Neuronal stem cell (in vitro differentiated cells): ENCODE data around the gene PRR33.

Experiments used
- DNase-seq: peaks from one replicate; pipeline ENCODE4 v3.0.0-alpha.2; 2013; ENCODE audit warnings: low spot score
- H2AFZ ChIP-seq: one replicate; pipeline ENCODE4 v1.6.1; 2013; ENCODE audit warnings: mild to moderate bottlenecking, low read length, inconsistent platforms
- H2AK5ac ChIP-seq: 2 replicates; pipeline ENCODE4 v1.6.1; 2013; ENCODE audit warnings: low read depth, mild to moderate bottlenecking, inconsistent platforms, low read length, moderate library complexity, mixed read lengths
- H2BK120ac ChIP-seq: 2 replicates; pipeline ENCODE4 v1.6.1; 2013; ENCODE audit warnings: low read depth, mild to moderate bottlenecking, inconsistent platforms, low read length, moderate library complexity, mixed read lengths
- H2BK12ac ChIP-seq: one replicate; pipeline ENCODE4 v1.6.1; 2013; ENCODE audit warnings: low read length, inconsistent platforms
- H2BK15ac ChIP-seq: 2 replicates; pipeline ENCODE4 v1.6.1; 2013; ENCODE audit warnings: mild to moderate bottlenecking, low read length, inconsistent platforms, mixed read lengths
- H2BK5ac ChIP-seq: one replicate; pipeline ENCODE4 v1.6.1; 2013; ENCODE audit warnings: inconsistent platforms, mild to moderate bottlenecking, low read length, moderate library complexity
- H3K14ac ChIP-seq: one replicate; pipeline ENCODE4 v1.6.1; 2013; ENCODE audit warnings: low read length, inconsistent platforms
- H3K18ac ChIP-seq: 2 replicates; pipeline ENCODE4 v1.6.1; 2013; ENCODE audit warnings: low read length, inconsistent platforms
- H3K23ac ChIP-seq: 2 replicates; pipeline ENCODE4 v1.6.1; 2013; ENCODE audit warnings: low read depth, mild to moderate bottlenecking, mixed read lengths, low read length, inconsistent platforms; ENCODE audit not compliant: poor library complexity
- H3K27ac ChIP-seq: replicated peaks from 3 replicates; pipeline ENCODE4 v1.5.1; 2013; ENCODE audit warnings: low read length, inconsistent platforms
- H3K27me3 ChIP-seq, 3 experiments: 2 replicates each; pipeline ENCODE4 v1.6.1; 2013; ENCODE audit warnings: low read length in 3 of 3, mild to moderate bottlenecking in 2 of 3, inconsistent platforms in 1 of 3, low read depth in 1 of 3, mixed read lengths in 1 of 3, moderate library complexity in 1 of 3; ENCODE audit not compliant: control insufficient read depth in 3 of 3, insufficient read depth in 3 of 3
- H3K36me3 ChIP-seq, 2 donors: replicated peaks in 1 of 2; 2 replicates each; pipeline ENCODE4 v1.6.1; 2013; ENCODE audit warnings: low read length in 2 of 2; ENCODE audit not compliant: control insufficient read depth in 2 of 2, insufficient read depth in 2 of 2
- H3K4ac ChIP-seq: 2 replicates; pipeline ENCODE4 v1.6.1; 2013; ENCODE audit warnings: inconsistent platforms, mild to moderate bottlenecking, low read length, moderate library complexity
- H3K4me1 ChIP-seq, 2 donors: 1 replicate in 1 of 2; 2 replicates in 1 of 2; pipeline ENCODE4 v1.6.1; 2013; ENCODE audit warnings: low read length in 2 of 2, low read depth in 1 of 2; ENCODE audit not compliant: control insufficient read depth in 2 of 2, insufficient read depth in 1 of 2
- H3K4me2 ChIP-seq: one replicate; pipeline ENCODE4 v1.6.1; 2013; ENCODE audit warnings: mild to moderate bottlenecking, low read length, inconsistent platforms; ENCODE audit not compliant: insufficient read depth, poor library complexity, severe bottlenecking
- H3K4me3 ChIP-seq, 2 donors: 2 replicates each; pipeline ENCODE4 v1.5.1; 2013; ENCODE audit warnings: low read length in 2 of 2, mild to moderate bottlenecking in 2 of 2, inconsistent platforms in 1 of 2, moderate library complexity in 1 of 2
- H3K79me1 ChIP-seq: one replicate; pipeline ENCODE4 v1.6.1; 2013; ENCODE audit warnings: low read depth, mild to moderate bottlenecking, inconsistent platforms, low read length, moderate library complexity
- H3K9ac ChIP-seq: one replicate; pipeline ENCODE4 v1.6.1; 2013; ENCODE audit warnings: mild to moderate bottlenecking, low read depth, low read length, inconsistent platforms; ENCODE audit not compliant: poor library complexity
- H3K9me3 ChIP-seq, 2 donors: replicated peaks in 1 of 2; 2 replicates each; pipeline versions ENCODE3 to v1.6.1; 2013; ENCODE audit warnings: low read length in 2 of 2, mild to moderate bottlenecking in 2 of 2, inconsistent platforms in 1 of 2, low read depth in 1 of 2, mixed read lengths in 1 of 2, moderate library complexity in 1 of 2; ENCODE audit not compliant: control insufficient read depth in 2 of 2, insufficient read depth in 1 of 2
- H4K8ac ChIP-seq: one replicate; pipeline ENCODE4 v1.6.1; 2013; ENCODE audit warnings: low read depth, mild to moderate bottlenecking, inconsistent platforms, low read length, moderate library complexity
- H4K91ac ChIP-seq: one replicate; pipeline ENCODE4 v1.6.1; 2013; ENCODE audit warnings: low read length, low read depth, mild to moderate bottlenecking, inconsistent platforms; ENCODE audit not compliant: poor library complexity
- WGBS, 2 donors: extraction: QIAGEN DNeasy Blood & Tissue Kit; methylation state at CpG; one replicate each; pipeline ENCODE4 v1.1.7; 2013; ENCODE audit warnings: missing lambda C conversion rate in 2 of 2, mixed read lengths in 1 of 2; ENCODE audit not compliant: insufficient read length in 2 of 2, insufficient replicate concordance in 1 of 2; ENCODE audit errors: extremely low coverage in 2 of 2; 5-methylcytosine and 5-hydroxymethylcytosine counted together

Gene PRR33

GRCh38 chr11:1932681-1933080 is 41.0 kb upstream of the PRR33 start:
- no peaks in the 10 kb centered on the region for H3K36me3 ChIP-seq
- no peak overlapping the region for H4K91ac ChIP-seq
- peaks cover 0 to 3% (median 0%) of the 10 kb centered on the region in 3 experiments for H3K27me3 ChIP-seq
- no peaks in the 10 kb centered on the region for H3K79me1 ChIP-seq
- H3K4me1 ChIP-seq, result peaks cover 3 to 4% of the 10 kb centered on the region in 2 donors
- no peaks in the 10 kb centered on the region for H3K9me3 ChIP-seq
- H3K4me2 ChIP-seq, result no peak overlapping the region
- H2AK5ac ChIP-seq, result no peak overlapping the region
- no peak for DNase-seq
- H3K18ac ChIP-seq, result no peak overlapping the region
- no peak overlapping the region for H3K4ac ChIP-seq
- no peak overlapping the region for H3K27ac ChIP-seq
- no peak overlapping the region for H3K4me3 ChIP-seq
- no peak overlapping the region for H2AFZ ChIP-seq
- no peak overlapping the region for H4K8ac ChIP-seq
- H3K14ac ChIP-seq, result no peak overlapping the region
- H2BK15ac ChIP-seq, result no peak overlapping the region
- no peak overlapping the region for H3K23ac ChIP-seq
- H2BK120ac ChIP-seq, result no peak overlapping the region
- no peak overlapping the region for H2BK12ac ChIP-seq
- no peak overlapping the region for H2BK5ac ChIP-seq
- no peak overlapping the region for H3K9ac ChIP-seq
- WGBS, 2 donors, result 100% methylated on average over 1 to 3 of the region's 4 CpGs

- Histone ChIP-seq H2BK12ac (peak overlapping the region; percentile 41), H2AK5ac (no peak overlapping the region), H3K27me3 (peaks cover 0 to 3% (median 0%) of the 10 kb centered on the region in 3 experiments), H3K9me3 (no peaks in the 10 kb centered on the region), H3K36me3 (no peaks in the 10 kb centered on the region), H2BK5ac (no peak overlapping the region), H2BK120ac (no peak overlapping the region), H2BK15ac (no peak overlapping the region), H4K8ac (peak overlapping the region; percentile 4), H3K4me2 (no peak overlapping the region), H3K79me1 (no peaks in the 10 kb centered on the region), H3K18ac (peak overlapping the region; percentile 80), H4K91ac (no peak overlapping the region), H2AFZ (peak overlapping the region; percentile 78), H3K9ac (no peak overlapping the region), H3K27ac (no peak overlapping the region), H3K4ac (no peak overlapping the region), H3K23ac (no peak overlapping the region), H3K4me3 (no peak overlapping the region), H3K4me1 (peaks cover 8 to 9% of the 10 kb centered on the region in 2 donors), H3K14ac (no peak overlapping the region)
- DNase-seq, result no peak
- no CpG with 5 or more reads among the region's 11 CpGs for WGBS, 2 donors
Measured at GRCh38 chr11:1932105-1932480, 40.4 kb upstream of the PRR33 start.

- Histone ChIP-seq H2BK5ac (no peak overlapping the region), H3K4me3 (no peak overlapping the region), H2BK120ac (no peak overlapping the region), H2BK12ac (peak overlapping the region; percentile 41), H2BK15ac (no peak overlapping the region), H3K23ac (no peak overlapping the region), H3K27ac (no peak overlapping the region), H3K4ac (no peak overlapping the region), H4K8ac (peak overlapping the region; percentile 4), H3K79me1 (no peaks in the 10 kb centered on the region), H4K91ac (no peak overlapping the region), H3K14ac (no peak overlapping the region), H3K4me2 (no peak overlapping the region), H3K18ac (no peak overlapping the region), H2AK5ac (no peak overlapping the region), H3K9ac (no peak overlapping the region), H2AFZ (peak overlapping the region; percentile 78), H3K27me3 (peaks cover 0 to 3% (median 0%) of the 10 kb centered on the region in 3 experiments), H3K4me1 (peaks cover 11 to 15% of the 10 kb centered on the region in 2 donors), H3K9me3 (no peaks in the 10 kb centered on the region), H3K36me3 (no peaks in the 10 kb centered on the region)
- DNase-seq, result no peak
- WGBS, 2 donors, result no CpG with 5 or more reads among the region's 18 CpGs
Measured at GRCh38 chr11:1931341-1932104, 39.8 kb upstream of the PRR33 start.

GRCh38 chr11:1930462-1930830 is 38.8 kb upstream of the PRR33 start:
- Histone ChIP-seq H3K27ac (no peak overlapping the region), H3K23ac (no peak overlapping the region), H3K79me1 (no peaks in the 10 kb centered on the region), H3K14ac (no peak overlapping the region), H3K4me2 (no peak overlapping the region), H3K9me3 (no peaks in the 10 kb centered on the region), H2BK120ac (no peak overlapping the region), H3K27me3 (peaks cover 0 to 3% (median 0%) of the 10 kb centered on the region in 3 experiments), H2BK5ac (peak overlapping the region; percentile 96), H3K4me1 (peaks cover 11 to 16% of the 10 kb centered on the region in 2 donors), H2AK5ac (no peak overlapping the region), H3K4ac (no peak overlapping the region), H2BK15ac (no peak overlapping the region), H4K8ac (no peak overlapping the region), H3K36me3 (no peaks in the 10 kb centered on the region), H3K4me3 (no peak overlapping the region), H3K9ac (no peak overlapping the region), H2AFZ (no peak overlapping the region), H3K18ac (no peak overlapping the region), H2BK12ac (no peak overlapping the region), H4K91ac (no peak overlapping the region)
- WGBS, 2 donors, result no CpG with 5 or more reads among the region's 9 CpGs
- no peak for DNase-seq
